ENCODE measurements around the gene SPEN.

- TF ChIP-seq POLR2A (IDR thresholded peaks at IDR 0.05) (no peak), CTCF (IDR thresholded peaks at IDR 0.05) (no peak)
These were observed 10.7 kb downstream of the SPEN start for GRCh38 chr1:15858069-15858670.
